Prostate gland (tissue), 2 donors: ENCODE measurements around the gene TSPAN32.

ENCODE experiments used
- POLR2A ChIP-seq: fragments of 450-650 bp; IDR thresholded peaks from one replicate; pipeline ENCODE4 v1.6.1; 2016; ENCODE audit warnings: antibody characterized with exemption, mild to moderate bottlenecking
- POLR2AphosphoS5 ChIP-seq: sonication (generic); formaldehyde crosslinking; IDR thresholded peaks from one replicate; pipeline ENCODE4 v1.6.1; 2017; ENCODE audit warnings: antibody characterized with exemption
- TF ChIP-seq, protein P1 (sequence below), 4 experiments: fragments of 200-600 bp in 2 of 4; fragments of 450-650 bp in 2 of 4; sonication (generic) in 2 of 4; IDR thresholded peaks; 1 replicate in 3 of 4; 2 replicates in 1 of 4; pipeline ENCODE4 v1.5.1; 2016 to 2019; ENCODE audit warnings: antibody characterized with exemption in 4 of 4, mild to moderate bottlenecking in 2 of 4, moderate library complexity in 2 of 4

GRCh38 chr11:2307501-2308331 is 5.9 kb downstream of the TSPAN32 start:
- TF ChIP-seq POLR2AphosphoS5 = no peak
- TF ChIP-seq, protein P1, sequence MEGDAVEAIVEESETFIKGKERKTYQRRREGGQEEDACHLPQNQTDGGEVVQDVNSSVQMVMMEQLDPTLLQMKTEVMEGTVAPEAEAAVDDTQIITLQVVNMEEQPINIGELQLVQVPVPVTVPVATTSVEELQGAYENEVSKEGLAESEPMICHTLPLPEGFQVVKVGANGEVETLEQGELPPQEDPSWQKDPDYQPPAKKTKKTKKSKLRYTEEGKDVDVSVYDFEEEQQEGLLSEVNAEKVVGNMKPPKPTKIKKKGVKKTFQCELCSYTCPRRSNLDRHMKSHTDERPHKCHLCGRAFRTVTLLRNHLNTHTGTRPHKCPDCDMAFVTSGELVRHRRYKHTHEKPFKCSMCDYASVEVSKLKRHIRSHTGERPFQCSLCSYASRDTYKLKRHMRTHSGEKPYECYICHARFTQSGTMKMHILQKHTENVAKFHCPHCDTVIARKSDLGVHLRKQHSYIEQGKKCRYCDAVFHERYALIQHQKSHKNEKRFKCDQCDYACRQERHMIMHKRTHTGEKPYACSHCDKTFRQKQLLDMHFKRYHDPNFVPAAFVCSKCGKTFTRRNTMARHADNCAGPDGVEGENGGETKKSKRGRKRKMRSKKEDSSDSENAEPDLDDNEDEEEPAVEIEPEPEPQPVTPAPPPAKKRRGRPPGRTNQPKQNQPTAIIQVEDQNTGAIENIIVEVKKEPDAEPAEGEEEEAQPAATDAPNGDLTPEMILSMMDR (IDR thresholded peaks at IDR 0.05) = no peak
- TF ChIP-seq POLR2A = no peak
